Keratinocyte (primary cell): ENCODE data around the gene NCOA7. TPM values are rescaled to one million over a fixed set of nuclear protein-coding genes. Genes with fewer than 3 reads are reported as not detected.

Experiments used
- DNase-seq: peaks from one replicate; pipeline ENCODE4 v3.0.0-alpha.2; 2011; ENCODE audit warnings: low read depth, missing footprints, low spot score
- FAIRE-seq: peaks from 2 replicates; lab custom pipeline; 2011; peaks lifted over from hg19 to GRCh38; lab: Jason Lieb, UNC
- H2AFZ ChIP-seq: 2 replicates; pipeline ENCODE4 v1.6.0; 2012; ENCODE audit warnings: low read length, control low read depth, inconsistent platforms; ENCODE audit not compliant: control insufficient read depth
- H3K27ac ChIP-seq: 2 replicates; pipeline ENCODE4 v1.5.1; 2011; ENCODE audit warnings: low read length; ENCODE audit not compliant: control insufficient read depth, insufficient read depth
- H3K27me3 ChIP-seq: 3 replicates; pipeline ENCODE4 v1.6.0; 2011; ENCODE audit warnings: low read length; ENCODE audit not compliant: control insufficient read depth, insufficient read depth; ENCODE audit errors: extremely low read depth
- H3K36me3 ChIP-seq, 2 experiments: 2 replicates in 1 of 2; 3 replicates in 1 of 2; pipeline ENCODE4 v1.5.1; 2011; ENCODE audit warnings: low read length in 2 of 2, mild to moderate bottlenecking in 1 of 2; ENCODE audit not compliant: control insufficient read depth in 2 of 2, insufficient read depth in 2 of 2; ENCODE audit errors: extremely low read depth in 1 of 2
- H3K4me1 ChIP-seq: 3 replicates; pipeline ENCODE4 v1.5.1; 2011; ENCODE audit warnings: low read length; ENCODE audit not compliant: control insufficient read depth, insufficient read depth; ENCODE audit errors: extremely low read depth
- H3K4me2 ChIP-seq: 3 replicates; pipeline ENCODE4 v1.6.0; 2011; ENCODE audit warnings: low read depth, low read length; ENCODE audit not compliant: control insufficient read depth, insufficient read depth; ENCODE audit errors: extremely low read depth
- H3K4me3 ChIP-seq, 3 experiments: fragments of 200-600 bp in 1 of 3; sonication (generic) in 1 of 3; 2 replicates in 2 of 3; 3 replicates in 1 of 3; pipeline ENCODE4 v1.5.1; 2011 to 2016; ENCODE audit warnings: low read length in 3 of 3, mild to moderate bottlenecking in 3 of 3, control low read depth in 2 of 3, inconsistent platforms in 1 of 3, low read depth in 1 of 3, mixed read lengths in 1 of 3, mixed run types in 1 of 3, moderate library complexity in 1 of 3; ENCODE audit not compliant: control insufficient read depth in 2 of 3, insufficient read depth in 2 of 3; ENCODE audit errors: extremely low read depth in 1 of 3
- H3K79me2 ChIP-seq: 2 replicates; pipeline ENCODE4 v1.6.0; 2012; ENCODE audit warnings: low read length; ENCODE audit not compliant: control insufficient read depth, insufficient read depth
- H3K9ac ChIP-seq: 3 replicates; pipeline ENCODE4 v1.6.0; 2011; ENCODE audit warnings: low read length; ENCODE audit not compliant: control insufficient read depth, insufficient read depth; ENCODE audit errors: extremely low read depth
- H3K9me1 ChIP-seq: 3 replicates; pipeline ENCODE4 v1.6.0; 2011; ENCODE audit warnings: low read length; ENCODE audit not compliant: control insufficient read depth, insufficient read depth; ENCODE audit errors: extremely low read depth
- H3K9me3 ChIP-seq: 2 replicates; pipeline ENCODE4 v1.5.1; 2012; ENCODE audit warnings: low read depth, low read length; ENCODE audit not compliant: control insufficient read depth
- H4K20me1 ChIP-seq: 3 replicates; pipeline ENCODE4 v1.6.0; 2011; ENCODE audit warnings: low read length; ENCODE audit not compliant: control insufficient read depth, insufficient read depth; ENCODE audit errors: extremely low read depth
- CTCF ChIP-seq, 3 experiments: IDR thresholded peaks in 1 of 3; conservative IDR thresholded peaks in 1 of 3; optimal IDR thresholded peaks in 1 of 3; 2 replicates in 2 of 3; 3 replicates in 1 of 3; pipeline versions ENCODE3 to v1.5.1; 2011; ENCODE audit warnings: low read length in 3 of 3, mild to moderate bottlenecking in 3 of 3, moderate library complexity in 2 of 3, control low read depth in 1 of 3, inconsistent platforms in 1 of 3; ENCODE audit not compliant: insufficient read depth in 2 of 3; ENCODE audit errors: extremely low read depth in 1 of 3
- EZH2 ChIP-seq: IDR thresholded peaks from one replicate; pipeline ENCODE4 v1.6.1; 2012; ENCODE audit warnings: inconsistent platforms, mild to moderate bottlenecking, low read length, moderate library complexity
- dilution Hi-C: fragments of 300-500 bp; cut with MboI; formaldehyde crosslinking; loops from one replicate; pipeline ENCODE4 v1.7.0; 2020; ENCODE audit warnings: low sequenced_read_pairs; ENCODE audit not compliant: extremely low pct_ligation_motif_present
- polyA plus RNA-seq, 5 experiments: library from polyadenylated mRNA; depleted of rRNA in 3 of 5; stranded (reverse) in 3 of 5; stranded (forward) in 1 of 5; unstranded in 1 of 5; fragments of >200 nt; gene quantifications; 1 replicate in 1 of 5; 2 replicates in 3 of 5; 3 replicates in 1 of 5; pipeline versions ENCODE4 v1.2.1 to v1.2.3, GENCODE V29; 2011 to 2012; ENCODE audit warnings: missing spikeins in 2 of 5, low read depth in 1 of 5, low replicate concordance in 1 of 5

NCOA7 gene
- polyA plus RNA-seq, 1 donor (not counting 4 experiments of a cell fraction or from before 2014, with no cell fraction given) = 20.5 TPM

- no peak for TF ChIP-seq EZH2
- TF ChIP-seq CTCF (optimal IDR thresholded peaks at IDR 0.05 in 1 of 3, IDR thresholded peaks at IDR 0.05 in 1 of 3, conservative IDR thresholded peaks at IDR 0.05 in 1 of 3; ENCODE audit: extremely low read depth in 1 of 3, insufficient read depth in 2 of 3, low read length in 3 of 3) = no peak
- Histone ChIP-seq H3K36me3 (peaks cover 0 to 6% of the 10 kb centered on the region in 2 experiments), H3K27ac (peak overlapping the region; percentile 91), H3K4me2 (peak overlapping the region; percentile 75), H3K9me3 (no peaks in the 10 kb centered on the region), H3K79me2 (no peaks in the 10 kb centered on the region), H3K4me1 (peaks cover 11% of the 10 kb centered on the region), H3K9me1 (no peaks in the 10 kb centered on the region), H2AFZ (peak overlapping the region; percentile 79), H3K27me3 (peaks cover 3% of the 10 kb centered on the region), H3K9ac (peak overlapping the region; percentile 94), H3K4me3 (peak overlapping the region; percentile 49 to 86 (median 82)), H4K20me1 (no peaks in the 10 kb centered on the region)
- DNase-seq (no peak), FAIRE-seq (no peak)
- dilution Hi-C loops = no loop called here
Measured at GRCh38 chr6:125781314-125781868, 9.4 kb upstream of the NCOA7 start.

GRCh38 chr6:125784365-125784764, 6.4 kb upstream of the NCOA7 start:
- Histone ChIP-seq H3K27ac (no peak overlapping the region), H3K9me1 (no peaks in the 10 kb centered on the region), H3K36me3 (peaks cover 0 to 7% of the 10 kb centered on the region in 2 experiments), H3K9me3 (no peaks in the 10 kb centered on the region), H3K79me2 (no peaks in the 10 kb centered on the region), H3K9ac (no peak overlapping the region), H3K27me3 (no peaks in the 10 kb centered on the region), H2AFZ (no peak overlapping the region), H3K4me2 (peak overlapping the region; percentile 30), H4K20me1 (no peaks in the 10 kb centered on the region), H3K4me3 (no peak overlapping the region), H3K4me1 (peaks cover 15% of the 10 kb centered on the region)
- FAIRE-seq = no peak
- DNase-seq = no peak
- TF ChIP-seq EZH2 (no peak), CTCF (optimal IDR thresholded peaks at IDR 0.05 in 1 of 3, IDR thresholded peaks at IDR 0.05 in 1 of 3, conservative IDR thresholded peaks at IDR 0.05 in 1 of 3; ENCODE audit: extremely low read depth in 1 of 3, insufficient read depth in 2 of 3, low read length in 3 of 3) (no peak)
- dilution Hi-C loops = no loop called here
